GM18519 (cell line): ENCODE results near the gene CALD1.
"Not testable (repeated sequence)": the region's sequence is repeated elsewhere in the genome, so short reads cannot be mapped to it uniquely, and the experiment has no call there.

ENCODE experiments used
- ATAC-seq: cut with Tn5 transposase; IDR thresholded peaks from one replicate; pipeline ENCODE4 v1.9.1; 2021; ENCODE audit warnings: mild to moderate bottlenecking, moderate library complexity; ENCODE audit not compliant: unreplicated experiment, low FRiP score

The CALD1 gene

DNA sequence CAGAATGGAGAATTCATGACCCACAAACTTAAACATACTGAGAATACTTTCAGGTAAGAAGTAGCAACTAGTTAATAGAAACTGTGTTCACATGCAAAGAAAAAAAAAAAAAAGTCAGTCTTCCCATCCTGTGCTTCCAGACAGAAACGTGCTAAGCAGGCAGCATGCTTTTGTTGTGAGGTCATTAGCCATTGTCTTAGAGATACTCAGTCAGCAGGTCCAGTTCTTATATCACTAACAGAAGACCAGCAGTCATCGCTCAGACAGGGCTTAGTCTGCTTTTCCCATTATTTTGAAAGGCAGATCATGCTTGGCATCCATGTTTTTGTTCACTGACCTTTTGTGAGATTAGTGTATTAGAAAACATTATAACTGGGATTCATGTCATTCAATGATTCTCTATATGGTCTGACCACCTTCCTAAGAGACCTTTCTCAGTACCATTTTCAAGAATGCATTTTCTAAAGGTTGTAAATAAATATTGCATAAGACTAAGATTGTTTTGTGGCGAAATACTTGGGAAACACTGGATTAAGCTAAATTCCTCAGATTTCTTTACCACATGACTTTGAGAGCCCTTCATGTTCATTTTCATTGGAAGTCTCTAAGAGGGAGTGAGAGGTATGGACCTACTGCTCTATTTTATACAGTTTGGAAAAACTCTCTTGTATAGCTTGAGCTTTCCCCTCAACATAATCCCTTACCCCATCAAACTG, 161.9 kb downstream of the CALD1 start:
- no peak for ATAC-seq

DNA sequence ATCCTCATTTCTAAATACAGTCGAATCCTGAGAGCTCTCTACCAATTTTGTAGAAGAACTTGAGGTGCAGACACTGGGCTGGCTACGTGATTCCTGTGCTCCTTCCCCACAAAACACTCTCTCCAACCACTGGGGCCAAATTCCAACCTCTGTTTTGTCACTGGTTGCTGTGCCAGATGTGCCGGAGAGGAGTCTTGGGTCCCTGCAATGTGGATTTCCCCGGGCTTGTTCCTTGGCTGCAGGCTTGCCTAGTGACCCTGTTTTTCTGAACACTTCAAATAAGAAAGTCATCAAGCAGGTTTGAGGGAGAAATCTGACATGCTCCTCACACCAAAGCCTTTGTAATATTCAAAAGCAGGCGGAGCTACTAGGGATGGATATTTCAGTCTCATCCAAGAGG, 162.5 kb downstream of the CALD1 start:
- no peak for ATAC-seq

- ATAC-seq: no peak
These were observed 163.4 kb downstream of the CALD1 start for GRCh38 chr7:134942690-134943466.

DNA sequence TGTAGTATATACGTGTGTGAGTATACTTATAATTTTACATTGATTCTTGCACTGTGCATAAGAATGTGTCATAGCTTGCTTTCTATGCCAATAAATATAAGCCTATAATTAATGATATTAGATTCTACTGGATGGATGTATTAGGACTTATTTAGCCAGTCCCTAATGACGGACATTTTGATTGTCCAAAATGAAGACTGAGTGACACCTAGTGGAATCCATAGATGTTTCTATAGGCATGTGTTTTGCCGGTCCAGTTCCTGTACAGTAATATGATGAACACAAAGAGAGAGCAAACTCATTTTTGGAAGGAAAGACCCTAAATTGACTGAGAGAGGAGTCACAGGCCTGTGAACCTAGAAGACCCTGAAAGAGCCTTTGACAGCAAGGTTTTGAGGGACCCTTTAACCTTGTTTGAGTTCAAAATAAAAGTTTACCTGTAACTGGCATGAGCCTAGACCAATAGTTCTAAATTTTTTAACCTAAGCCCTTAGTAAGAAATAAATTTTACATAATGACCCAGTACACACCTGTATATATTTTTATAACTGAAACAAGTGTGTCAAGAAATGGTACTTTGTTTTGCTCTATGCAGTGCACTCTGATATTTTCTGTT, 164.5 kb downstream of the CALD1 start:
- ATAC-seq: no peak

- no peak for ATAC-seq
These were observed 166.3 kb downstream of the CALD1 start for GRCh38 chr7:134945691-134946090.

GRCh38 chr7:134946260-134946659, 166.8 kb downstream of the CALD1 start:
- ATAC-seq: no peak

DNA sequence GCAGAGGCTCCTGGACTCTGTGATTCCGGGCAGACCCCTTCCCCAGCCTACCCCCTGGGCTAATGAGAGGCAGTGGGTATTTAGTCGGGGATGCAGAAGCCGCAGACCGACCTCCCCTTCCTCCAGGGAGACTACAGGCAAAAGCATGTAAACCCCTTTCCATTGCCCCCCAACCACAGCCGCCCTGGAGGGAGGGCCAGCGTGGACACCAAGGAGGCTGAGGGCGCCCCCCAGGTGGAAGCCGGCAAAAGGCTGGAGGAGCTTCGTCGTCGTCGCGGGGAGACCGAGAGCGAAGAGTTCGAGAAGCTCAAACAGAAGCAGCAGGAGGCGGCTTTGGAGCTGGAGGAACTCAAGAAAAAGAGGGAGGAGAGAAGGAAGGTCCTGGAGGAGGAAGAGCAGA, 167.9 kb downstream of the CALD1 start:
- no peak for ATAC-seq

DNA sequence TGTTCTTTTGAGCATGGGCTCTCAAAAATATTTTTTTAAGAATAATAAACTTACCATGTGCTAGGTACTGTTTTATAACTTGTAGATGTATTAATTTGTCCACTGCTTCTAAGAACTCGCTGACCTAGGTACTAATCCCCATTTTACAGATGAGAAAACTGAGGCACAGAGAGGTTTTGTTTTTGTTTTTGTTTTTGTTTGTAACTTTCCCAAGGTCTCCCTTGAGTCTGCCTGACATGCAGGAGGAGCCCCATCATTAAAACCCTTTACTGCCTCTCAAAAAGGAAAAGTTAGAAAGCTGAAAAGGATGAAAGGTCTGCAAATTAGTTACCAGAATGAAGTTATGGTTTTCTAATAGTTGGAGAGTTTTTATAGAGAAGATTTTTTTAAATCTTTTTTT, 168.4 kb downstream of the CALD1 start:
- no peak for ATAC-seq

GRCh38 chr7:134948246-134948645, 168.8 kb downstream of the CALD1 start:
- no peak for ATAC-seq

DNA sequence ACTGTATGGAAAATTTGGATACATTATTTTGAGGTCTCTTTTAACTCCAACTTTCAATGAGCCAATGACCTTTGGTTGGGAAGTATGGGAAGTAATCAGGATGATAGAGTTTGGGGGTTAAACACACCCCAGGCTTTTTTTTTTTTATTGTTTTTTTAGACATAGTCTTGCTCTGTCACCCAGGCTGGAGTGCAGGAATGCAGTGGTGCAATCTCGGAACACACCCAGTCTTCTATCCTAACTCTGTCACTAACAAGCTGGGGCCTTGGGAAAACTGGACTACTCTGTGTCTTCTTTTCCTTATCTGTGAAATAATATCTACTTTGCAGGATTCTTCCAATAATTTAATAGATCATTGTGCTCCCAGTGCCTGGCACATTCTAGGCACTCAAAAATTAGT, 169.3 kb downstream of the CALD1 start:
- no peak for ATAC-seq

DNA sequence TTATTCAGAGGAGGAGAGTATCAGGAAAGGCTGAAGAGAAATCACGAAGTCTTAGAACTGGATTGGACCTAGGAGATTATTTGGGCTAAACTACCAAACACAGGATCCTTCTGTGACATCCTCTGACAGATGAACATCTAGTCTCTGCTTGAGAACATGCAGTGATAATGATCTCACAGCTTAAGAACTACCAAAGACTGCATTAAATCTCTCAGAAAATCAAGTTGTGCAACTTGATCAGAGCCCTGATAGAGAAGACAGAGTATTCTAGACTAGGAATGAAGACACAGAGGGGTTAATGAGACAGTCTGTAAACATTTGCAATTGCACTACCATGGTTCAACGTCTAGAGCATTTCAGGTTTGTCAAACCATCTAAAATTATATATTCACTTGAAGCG, 169.7 kb downstream of the CALD1 start:
- ATAC-seq: no peak

GRCh38 chr7:134954197-134955082, 175.0 kb downstream of the CALD1 start:
- no peak for ATAC-seq

GRCh38 chr7:134957005-134957404, 177.6 kb downstream of the CALD1 start:
- ATAC-seq: no peak

- no peak for ATAC-seq
These were observed 180.4 kb downstream of the CALD1 start for GRCh38 chr7:134959810-134960209.

DNA sequence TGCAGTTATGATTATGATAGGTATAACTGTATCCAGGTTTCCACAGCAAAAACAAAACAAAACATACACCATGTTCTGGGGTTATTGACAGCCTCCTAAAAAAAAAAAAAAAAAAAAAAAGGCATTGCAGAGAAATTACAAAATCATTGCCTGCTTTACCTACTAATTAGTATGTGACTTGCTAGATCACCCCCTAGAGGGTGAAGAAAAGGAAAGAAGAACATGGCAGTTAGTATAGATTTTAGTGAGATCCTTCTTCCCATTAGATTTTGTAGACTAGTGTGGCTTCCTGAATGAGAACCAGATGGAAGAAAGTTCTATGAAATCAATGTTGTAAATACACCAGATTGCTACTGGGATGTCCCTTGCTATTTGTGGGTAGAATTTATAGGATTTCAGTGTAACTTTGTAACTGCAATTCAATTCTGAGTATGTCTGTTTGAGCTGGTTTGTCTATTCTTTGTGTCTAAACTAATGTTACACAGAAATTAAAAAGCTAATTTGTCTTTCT, 182.9 kb downstream of the CALD1 start:
- ATAC-seq: no peak

DNA sequence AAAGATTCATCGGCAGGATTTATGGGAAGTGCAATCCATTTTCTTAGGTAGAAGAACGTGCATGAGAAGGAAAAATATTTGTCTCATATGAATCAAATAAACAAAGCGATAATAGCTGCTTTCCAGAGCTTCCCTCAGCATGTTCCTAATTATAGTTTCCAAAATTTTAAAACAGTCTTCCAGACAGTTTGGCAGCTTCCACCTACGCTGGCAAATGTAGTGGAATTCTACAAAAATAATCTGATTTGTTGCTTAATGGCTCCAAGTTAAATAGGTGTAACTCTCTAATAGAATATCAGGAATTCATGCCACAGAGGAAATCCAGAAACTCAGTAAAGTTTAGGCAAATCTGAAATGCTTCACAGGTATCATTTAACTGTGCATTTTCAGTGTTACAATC, 183.6 kb downstream of the CALD1 start:
- no peak for ATAC-seq

DNA sequence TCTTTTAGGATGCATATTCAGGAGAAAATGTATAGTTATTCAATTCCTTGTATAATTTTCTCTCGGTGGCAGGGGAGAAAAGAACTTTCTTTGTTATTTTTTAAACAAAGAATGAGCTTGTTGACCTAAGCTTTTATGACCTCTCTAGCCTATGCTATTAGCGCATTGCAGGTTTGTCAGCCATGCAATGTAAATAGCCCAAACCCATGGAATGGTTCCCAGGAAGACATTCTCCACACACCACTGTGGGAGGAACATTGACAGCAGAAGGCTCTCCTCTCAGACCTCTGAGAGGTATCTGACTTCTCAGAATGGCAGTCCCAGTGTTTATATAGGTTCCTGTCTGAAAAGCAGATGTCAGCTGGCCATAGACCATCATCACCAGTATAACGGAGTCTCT, 187.3 kb downstream of the CALD1 start:
- no peak for ATAC-seq

GRCh38 chr7:134968110-134968509, 188.7 kb downstream of the CALD1 start:
- ATAC-seq: no peak

- ATAC-seq: not testable (repeated sequence)
These were observed 202.2 kb downstream of the CALD1 start for GRCh38 chr7:134981645-134982044.

DNA sequence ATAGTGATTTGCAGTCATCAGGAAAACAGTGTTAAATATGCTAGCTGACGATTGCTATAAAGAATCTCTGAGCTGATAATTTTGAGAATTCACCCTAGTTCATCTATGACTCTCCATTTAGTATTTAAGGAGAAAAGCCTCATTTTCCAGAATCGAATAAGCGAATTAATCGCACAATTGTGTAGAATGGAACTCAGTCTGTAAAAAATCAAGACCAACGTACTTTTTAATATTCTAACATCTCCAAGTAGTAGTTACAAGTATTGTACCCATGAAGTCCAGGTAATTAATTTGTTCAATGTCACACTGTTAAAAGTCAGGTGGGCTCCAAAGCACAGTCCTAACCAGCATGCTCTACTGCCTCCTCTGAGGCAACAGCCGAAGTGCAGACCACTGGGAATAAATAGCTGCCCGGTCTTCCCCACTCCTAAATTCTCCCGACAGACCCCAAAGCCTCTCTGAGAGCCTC, 206.5 kb downstream of the CALD1 start:
- ATAC-seq: peak; percentile 22
